Measurements from ENCODE around the gene FHIP1A. TPM values are rescaled to one million over a fixed set of nuclear protein-coding genes. Genes with fewer than 3 reads are reported as not detected.
A peak's percentile ranks its signal among the peaks of the same experiment; 100 is the strongest.

The FHIP1A gene
- total RNA-seq, 6 experiments from 2014 or later, result 0.58 to 1.3 (median 0.82) TPM

- Mint-ChIP-seq H3K36me3 (ENCODE audit: low read depth) (no peaks in the 10 kb centered on the region), H3K27ac (no peak overlapping the region), H3K4me1 (ENCODE audit: low read depth) (peaks cover 14% of the 10 kb centered on the region), H3K27me3 (ENCODE audit: insufficient read depth) (peaks cover 17% of the 10 kb centered on the region), H3K9me3 (no peaks in the 10 kb centered on the region), H3K4me3 (peak overlapping the region; percentile 85)
- no peak for TF ChIP-seq CTCF (IDR thresholded peaks at IDR 0.05)
- DNase-seq, result no peak
Measured at GRCh38 chr4:151409470-151410313, 716 bp downstream of the FHIP1A start.

GRCh38 chr4:151415978-151416377 is 7.0 kb downstream of the FHIP1A start:
- no peak overlapping the region for H3K4me3 Mint-ChIP-seq
- no peaks in the 10 kb centered on the region for H3K9me3 Mint-ChIP-seq
- peak; percentile 52 for DNase-seq
- H3K27ac Mint-ChIP-seq, result peak overlapping the region; percentile 44; the same call in 1 of the 2 replicates
- no peaks in the 10 kb centered on the region for H3K27me3 Mint-ChIP-seq (ENCODE audit: insufficient read depth)
- peaks cover 53% of the 10 kb centered on the region for H3K4me1 Mint-ChIP-seq (ENCODE audit: low read depth)
- TF ChIP-seq CTCF (IDR thresholded peaks at IDR 0.05), result no peak
- H3K36me3 Mint-ChIP-seq (ENCODE audit: low read depth), result no peaks in the 10 kb centered on the region

GRCh38 chr4:151417164-151417571 is 8.2 kb downstream of the FHIP1A start:
- no peaks in the 10 kb centered on the region for H3K9me3 Mint-ChIP-seq
- peak overlapping the region; percentile 82; the same call in 1 of the 2 replicates for H3K27ac Mint-ChIP-seq
- H3K4me1 Mint-ChIP-seq (ENCODE audit: low read depth), result peaks cover 61% of the 10 kb centered on the region
- H3K4me3 Mint-ChIP-seq, result no peak overlapping the region
- no peaks in the 10 kb centered on the region for H3K36me3 Mint-ChIP-seq (ENCODE audit: low read depth)
- no peaks in the 10 kb centered on the region for H3K27me3 Mint-ChIP-seq (ENCODE audit: insufficient read depth)
- no peak for TF ChIP-seq CTCF (IDR thresholded peaks at IDR 0.05)
- no peak for DNase-seq

GRCh38 chr4:151417766-151418376 is 8.9 kb downstream of the FHIP1A start:
- Mint-ChIP-seq H3K27me3 (ENCODE audit: insufficient read depth) (no peaks in the 10 kb centered on the region), H3K4me1 (ENCODE audit: low read depth) (peaks cover 61% of the 10 kb centered on the region), H3K4me3 (no peak overlapping the region; the same call in 1 of the 2 replicates), H3K27ac (peak overlapping the region; percentile 82), H3K36me3 (ENCODE audit: low read depth) (no peaks in the 10 kb centered on the region), H3K9me3 (no peaks in the 10 kb centered on the region)
- peak; percentile 7 for DNase-seq
- no peak for TF ChIP-seq CTCF (IDR thresholded peaks at IDR 0.05)

GRCh38 chr4:151418385-151418784 is 9.4 kb downstream of the FHIP1A start:
- H3K36me3 Mint-ChIP-seq (ENCODE audit: low read depth), result no peaks in the 10 kb centered on the region
- no peaks in the 10 kb centered on the region for H3K9me3 Mint-ChIP-seq
- H3K4me3 Mint-ChIP-seq, result no peak overlapping the region; the same call in 1 of the 2 replicates
- H3K4me1 Mint-ChIP-seq (ENCODE audit: low read depth), result peaks cover 61% of the 10 kb centered on the region
- no peaks in the 10 kb centered on the region for H3K27me3 Mint-ChIP-seq (ENCODE audit: insufficient read depth)
- no peak for TF ChIP-seq CTCF (IDR thresholded peaks at IDR 0.05)
- peak; percentile 79 for DNase-seq
- peak overlapping the region; percentile 82 for H3K27ac Mint-ChIP-seq

All from HFFc6 (cell line).